ENCODE measurements around the gene AFMID. TPM values are rescaled to one million over a fixed set of nuclear protein-coding genes. Genes with fewer than 3 reads are reported as not detected.

The AFMID gene
- total RNA-seq, 2 experiments from 2014 or later = 9.2 to 14.0 TPM

DNA sequence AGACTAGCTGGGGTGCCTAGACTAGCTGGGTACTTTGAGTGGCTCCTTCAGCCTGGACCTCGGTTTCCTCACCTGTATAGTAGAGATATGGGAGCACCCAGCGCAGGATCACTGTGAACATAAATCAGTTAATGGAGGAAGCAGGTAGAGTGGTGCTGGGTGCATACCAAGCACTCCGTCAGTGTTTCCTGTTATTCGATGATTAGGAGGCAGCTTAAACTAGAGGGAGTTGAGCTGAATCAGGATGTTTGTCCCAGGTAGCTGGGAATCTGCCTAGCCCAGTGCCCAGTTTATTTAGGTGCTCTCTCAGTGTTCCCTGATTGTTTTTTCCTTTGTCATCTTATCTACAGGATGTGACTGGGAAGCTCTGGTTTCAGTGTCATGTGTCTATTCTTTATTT lies 35.9 kb downstream of the AFMID start:
- no peak overlapping the region for H3K27ac Mint-ChIP-seq
- ChIA-PET CTCF (interaction anchor here (0.9 kb wide), 1 partner anchor 138 kb away, joined by 3 read pairs; no protein-coding TSS in a partner anchor), POLR2A (interaction anchor here (0.6 to 1.6 kb wide), 3 partner anchors 17 to 65 kb away, joined by 3 to 5 read pairs (median 4); no protein-coding TSS in a partner anchor)
- no peak for DNase-seq
- peaks cover 58% of the 10 kb centered on the region for H3K36me3 Mint-ChIP-seq (ENCODE audit: low read depth)
- H3K4me1 Mint-ChIP-seq = peaks cover 10% of the 10 kb centered on the region
- peaks cover 3% of the 10 kb centered on the region for H3K27me3 Mint-ChIP-seq
- H3K9me3 Mint-ChIP-seq = no peaks in the 10 kb centered on the region
- H3K4me3 Mint-ChIP-seq = no peak overlapping the region

DNA sequence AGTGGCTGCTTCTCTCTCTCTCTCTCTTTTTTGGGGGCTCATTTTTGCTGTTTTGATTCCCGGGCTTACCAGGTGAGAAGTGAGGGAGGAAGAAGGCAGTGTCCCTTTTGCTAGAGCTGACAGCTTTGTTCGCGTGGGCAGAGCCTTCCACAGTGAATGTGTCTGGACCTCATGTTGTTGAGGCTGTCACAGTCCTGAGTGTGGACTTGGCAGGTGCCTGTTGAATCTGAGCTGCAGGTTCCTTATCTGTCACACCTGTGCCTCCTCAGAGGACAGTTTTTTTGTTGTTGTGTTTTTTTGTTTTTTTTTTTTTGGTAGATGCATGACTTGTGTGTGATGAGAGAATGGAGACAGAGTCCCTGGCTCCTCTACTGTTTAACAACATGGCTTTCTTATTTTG lies 36.6 kb downstream of the AFMID start:
- ChIA-PET POLR2A (interaction anchor here (0.6 to 1.6 kb wide), 4 partner anchors 10 to 64 kb away, joined by 3 to 5 read pairs (median 4); partner anchors contain the start of gene BIRC5), CTCF (interaction anchor here (0.7 to 1.2 kb wide), 2 partner anchors 14 to 139 kb away, joined by 3 to 5 read pairs; no protein-coding TSS in a partner anchor)
- H3K36me3 Mint-ChIP-seq (ENCODE audit: low read depth) = peaks cover 55% of the 10 kb centered on the region
- no peak overlapping the region for H3K4me3 Mint-ChIP-seq
- peaks cover 7% of the 10 kb centered on the region for H3K4me1 Mint-ChIP-seq
- H3K9me3 Mint-ChIP-seq = no peaks in the 10 kb centered on the region
- H3K27me3 Mint-ChIP-seq = peaks cover 4% of the 10 kb centered on the region
- no peak for DNase-seq
- no peak overlapping the region for H3K27ac Mint-ChIP-seq

DNA sequence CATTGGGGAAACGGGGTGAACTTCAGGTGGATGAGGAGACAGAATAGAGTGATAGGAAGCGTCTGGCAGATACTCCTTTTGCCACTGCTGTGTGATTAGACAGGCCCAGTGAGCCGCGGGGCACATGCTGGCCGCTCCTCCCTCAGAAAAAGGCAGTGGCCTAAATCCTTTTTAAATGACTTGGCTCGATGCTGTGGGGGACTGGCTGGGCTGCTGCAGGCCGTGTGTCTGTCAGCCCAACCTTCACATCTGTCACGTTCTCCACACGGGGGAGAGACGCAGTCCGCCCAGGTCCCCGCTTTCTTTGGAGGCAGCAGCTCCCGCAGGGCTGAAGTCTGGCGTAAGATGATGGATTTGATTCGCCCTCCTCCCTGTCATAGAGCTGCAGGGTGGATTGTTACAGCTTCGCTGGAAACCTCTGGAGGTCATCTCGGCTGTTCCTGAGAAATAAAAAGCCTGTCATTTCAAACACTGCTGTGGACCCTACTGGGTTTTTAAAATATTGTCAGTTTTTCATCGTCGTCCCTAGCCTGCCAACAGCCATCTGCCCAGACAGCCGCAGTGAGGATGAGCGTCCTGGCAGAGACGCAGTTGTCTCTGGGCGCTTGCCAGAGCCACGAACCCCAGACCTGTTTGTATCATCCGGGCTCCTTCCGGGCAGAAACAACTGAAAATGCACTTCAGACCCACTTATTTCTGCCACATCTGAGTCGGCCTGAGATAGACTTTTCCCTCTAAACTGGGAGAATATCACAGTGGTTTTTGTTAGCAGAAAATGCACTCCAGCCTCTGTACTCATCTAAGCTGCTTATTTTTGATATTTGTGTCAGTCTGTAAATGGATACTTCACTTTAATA lies 37.3 kb downstream of the AFMID start:
- H3K27ac Mint-ChIP-seq = no peak overlapping the region
- peaks cover 5% of the 10 kb centered on the region for H3K4me1 Mint-ChIP-seq
- no peaks in the 10 kb centered on the region for H3K9me3 Mint-ChIP-seq
- ChIA-PET CTCF (interaction anchor here (1.2 kb wide), 1 partner anchor 139 kb away, joined by 3 read pairs; no protein-coding TSS in a partner anchor), POLR2A (interaction anchor here (1.0 to 1.4 kb wide), 2 partner anchors 9 to 11 kb away, joined by 3 to 4 read pairs; partner anchors contain the start of gene BIRC5)
- peaks cover 4% of the 10 kb centered on the region for H3K27me3 Mint-ChIP-seq
- H3K4me3 Mint-ChIP-seq = no peak overlapping the region
- DNase-seq = no peak
- H3K36me3 Mint-ChIP-seq (ENCODE audit: low read depth) = peaks cover 49% of the 10 kb centered on the region

DNA sequence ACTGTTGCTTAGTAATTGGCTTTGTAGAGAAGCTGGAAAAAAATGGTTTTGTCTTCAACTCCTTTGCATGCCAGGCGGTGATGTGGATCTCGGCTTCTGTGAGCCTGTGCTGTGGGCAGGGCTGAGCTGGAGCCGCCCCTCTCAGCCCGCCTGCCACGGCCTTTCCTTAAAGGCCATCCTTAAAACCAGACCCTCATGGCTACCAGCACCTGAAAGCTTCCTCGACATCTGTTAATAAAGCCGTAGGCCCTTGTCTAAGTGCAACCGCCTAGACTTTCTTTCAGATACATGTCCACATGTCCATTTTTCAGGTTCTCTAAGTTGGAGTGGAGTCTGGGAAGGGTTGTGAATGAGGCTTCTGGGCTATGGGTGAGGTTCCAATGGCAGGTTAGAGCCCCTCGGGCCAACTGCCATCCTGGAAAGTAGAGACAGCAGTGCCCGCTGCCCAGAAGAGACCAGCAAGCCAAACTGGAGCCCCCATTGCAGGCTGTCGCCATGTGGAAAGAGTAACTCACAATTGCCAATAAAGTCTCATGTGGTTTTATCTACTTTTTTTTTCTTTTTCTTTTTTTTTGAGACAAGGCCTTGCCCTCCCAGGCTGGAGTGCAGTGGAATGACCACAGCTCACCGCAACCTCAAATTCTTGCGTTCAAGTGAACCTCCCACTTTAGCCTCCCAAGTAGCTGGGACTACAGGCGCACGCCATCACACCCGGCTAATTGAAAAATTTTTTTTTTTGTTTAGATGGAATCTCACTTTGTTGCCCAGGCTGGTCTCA lies 38.1 kb downstream of the AFMID start:
- H3K27me3 Mint-ChIP-seq = peaks cover 8% of the 10 kb centered on the region
- DNase-seq = no peak
- ChIA-PET POLR2A (interaction anchor here (0.8 to 1.4 kb wide), 3 partner anchors 10 to 85 kb away, joined by 3 to 4 read pairs (median 3); partner anchors contain the start of gene BIRC5), CTCF (interaction anchor here (1.2 to 1.3 kb wide), 2 partner anchors 140 kb away, joined by 3 read pairs; no protein-coding TSS in a partner anchor)
- no peak overlapping the region for H3K27ac Mint-ChIP-seq
- H3K4me1 Mint-ChIP-seq = peaks cover 5% of the 10 kb centered on the region
- H3K4me3 Mint-ChIP-seq = no peak overlapping the region
- H3K9me3 Mint-ChIP-seq = no peaks in the 10 kb centered on the region
- H3K36me3 Mint-ChIP-seq (ENCODE audit: low read depth) = peaks cover 43% of the 10 kb centered on the region

DNA sequence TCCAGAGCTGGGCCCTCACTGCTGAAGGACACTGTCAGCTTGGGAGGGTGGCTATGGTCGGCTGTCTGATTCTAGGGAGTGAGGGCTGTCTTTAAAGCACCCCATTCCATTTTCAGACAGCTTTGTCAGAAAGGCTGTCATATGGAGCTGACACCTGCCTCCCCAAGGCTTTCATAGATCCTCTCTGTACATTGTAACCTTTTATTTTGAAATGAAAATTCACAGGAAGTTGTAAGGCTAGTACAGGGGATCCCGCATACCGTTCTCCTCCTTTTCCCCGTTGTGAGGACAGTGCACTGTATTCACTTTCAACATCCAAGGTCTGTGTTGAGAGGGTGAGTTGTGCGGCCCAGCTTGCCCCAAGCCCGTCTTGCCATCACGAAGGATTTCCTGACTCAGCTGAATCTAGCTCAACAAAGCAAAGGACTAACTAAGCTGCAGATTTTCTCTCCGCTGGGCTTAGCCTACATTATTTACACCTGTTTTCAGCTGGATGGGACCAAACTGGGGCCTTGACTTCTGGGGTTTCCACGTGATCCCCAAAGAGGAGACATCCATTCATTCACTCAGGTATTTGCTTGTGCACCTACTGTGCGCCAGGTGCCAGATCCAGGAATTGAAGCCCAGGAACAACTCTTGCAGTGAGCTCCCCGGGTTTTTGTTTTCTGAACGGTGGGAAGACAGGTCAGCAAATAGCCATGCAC lies 39.0 kb downstream of the AFMID start:
- peaks cover 18% of the 10 kb centered on the region for H3K27me3 Mint-ChIP-seq
- H3K27ac Mint-ChIP-seq = no peak overlapping the region
- H3K36me3 Mint-ChIP-seq (ENCODE audit: low read depth) = peaks cover 38% of the 10 kb centered on the region
- POLR2A ChIA-PET = interaction anchor here (0.7 to 1.7 kb wide), 5 partner anchors 11 to 188 kb away, joined by 3 to 7 read pairs (median 4); partner anchors contain the start of gene BIRC5
- peaks cover 7% of the 10 kb centered on the region for H3K4me1 Mint-ChIP-seq
- no peaks in the 10 kb centered on the region for H3K9me3 Mint-ChIP-seq
- DNase-seq = no peak
- CTCF ChIA-PET = interaction anchor here (1.2 to 1.7 kb wide), 3 partner anchors 25 to 192 kb away, joined by 3 to 5 read pairs (median 3); no protein-coding TSS in a partner anchor
- H3K4me3 Mint-ChIP-seq = no peak overlapping the region

DNA sequence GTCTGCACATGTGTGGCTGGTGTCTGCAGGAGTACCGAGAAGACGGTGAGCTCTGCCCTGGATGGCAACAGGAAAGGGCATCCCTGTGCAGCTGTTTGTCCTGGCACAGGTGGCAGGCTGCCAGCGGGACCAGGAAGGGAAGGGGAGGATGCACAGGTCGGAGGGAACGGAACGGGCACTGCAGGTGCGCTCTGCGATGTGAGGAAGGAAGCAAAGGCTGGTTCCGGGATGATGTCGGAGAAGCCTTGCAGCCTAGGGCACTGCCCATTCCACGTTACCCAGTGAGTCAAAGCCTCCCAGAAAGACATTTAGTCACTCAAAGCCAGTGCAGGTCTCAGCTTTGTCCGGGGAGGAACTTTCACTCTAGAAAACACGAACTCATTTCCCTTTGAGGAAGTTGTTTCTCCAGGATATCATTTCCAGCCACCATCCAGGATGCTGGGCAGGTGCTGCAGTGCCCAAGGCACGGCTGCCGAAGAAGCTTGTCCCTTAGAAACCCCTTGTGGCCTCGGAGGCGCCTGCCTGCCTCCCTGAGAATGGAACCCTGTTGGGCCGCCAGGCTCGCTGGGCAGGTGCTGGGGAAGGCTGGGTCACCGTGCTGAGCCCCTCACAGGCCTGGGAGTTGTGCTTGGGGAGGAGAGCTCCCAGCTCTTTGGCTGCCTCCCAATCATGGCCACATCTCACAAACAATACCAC lies 39.7 kb downstream of the AFMID start:
- Mint-ChIP-seq H3K9me3 (no peaks in the 10 kb centered on the region), H3K4me3 (no peak overlapping the region), H3K27ac (no peak overlapping the region), H3K4me1 (peaks cover 7% of the 10 kb centered on the region), H3K36me3 (ENCODE audit: low read depth) (peaks cover 32% of the 10 kb centered on the region), H3K27me3 (peaks cover 21% of the 10 kb centered on the region)
- DNase-seq = no peak
- ChIA-PET CTCF (interaction anchor here (1.2 to 1.7 kb wide), 3 partner anchors 25 to 192 kb away, joined by 3 to 5 read pairs (median 3); no protein-coding TSS in a partner anchor), POLR2A (interaction anchor here (0.7 to 1.7 kb wide), 5 partner anchors 12 to 188 kb away, joined by 3 to 7 read pairs (median 4); partner anchors contain the start of gene BIRC5)

DNA sequence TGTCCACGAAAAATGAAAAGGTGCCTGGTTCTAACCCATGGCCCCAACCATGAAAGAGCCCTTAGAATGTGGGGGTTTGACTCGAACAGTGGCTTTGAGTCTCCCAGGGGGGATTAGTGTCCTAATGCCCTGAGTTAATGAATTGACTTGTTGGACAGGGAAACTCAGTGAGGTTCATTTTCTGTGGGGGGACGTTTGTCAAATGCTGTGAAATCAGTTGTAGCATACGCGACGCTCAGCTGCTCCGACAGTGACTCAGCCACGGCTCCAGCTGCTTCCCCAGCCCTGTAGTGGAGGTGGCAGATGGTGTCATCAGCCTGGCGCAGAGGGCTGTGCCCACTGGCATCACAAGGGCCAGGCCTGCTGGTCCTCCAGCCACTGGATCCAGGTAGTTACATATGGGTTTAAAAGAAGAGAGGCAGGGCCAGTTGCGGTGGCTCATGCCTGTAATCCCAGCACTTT lies 40.3 kb downstream of the AFMID start:
- H3K9me3 Mint-ChIP-seq = no peaks in the 10 kb centered on the region
- CTCF ChIA-PET = interaction anchor here (1.7 kb wide), 1 partner anchor 24 kb away, joined by 5 read pairs; no protein-coding TSS in a partner anchor
- H3K27me3 Mint-ChIP-seq = peaks cover 27% of the 10 kb centered on the region
- no peak overlapping the region for H3K27ac Mint-ChIP-seq
- peaks cover 31% of the 10 kb centered on the region for H3K36me3 Mint-ChIP-seq (ENCODE audit: low read depth)
- POLR2A ChIA-PET = interaction anchor here (1.1 to 1.7 kb wide), 2 partner anchors 12 to 115 kb away, joined by 3 to 7 read pairs; no protein-coding TSS in a partner anchor
- peaks cover 9% of the 10 kb centered on the region for H3K4me1 Mint-ChIP-seq
- DNase-seq = no peak
- H3K4me3 Mint-ChIP-seq = no peak overlapping the region

DNA sequence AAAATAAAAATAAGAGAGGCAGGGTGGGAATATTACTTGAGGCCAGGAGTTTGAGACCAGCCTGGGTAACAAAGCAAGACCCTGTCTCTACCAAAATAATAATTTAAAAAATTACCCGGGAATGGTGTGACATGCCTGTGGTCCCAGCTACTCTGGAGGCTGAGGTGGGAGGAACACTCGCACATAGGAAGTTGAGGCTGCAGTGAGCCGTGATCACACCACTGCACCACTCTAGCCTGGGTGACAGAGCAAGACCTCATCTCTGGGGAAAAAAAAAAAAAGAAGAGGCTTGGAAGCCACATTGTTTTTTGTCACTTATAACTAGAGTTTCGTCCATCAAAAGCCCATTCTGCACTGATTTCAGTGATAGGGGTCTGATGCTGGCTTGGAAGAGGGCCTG lies 41.0 kb downstream of the AFMID start:
- POLR2A ChIA-PET = interaction anchor here (1.1 to 1.2 kb wide), 2 partner anchors 9 to 115 kb away, joined by 3 read pairs; no protein-coding TSS in a partner anchor
- no peaks in the 10 kb centered on the region for H3K9me3 Mint-ChIP-seq
- no peak overlapping the region for H3K27ac Mint-ChIP-seq
- H3K4me3 Mint-ChIP-seq = no peak overlapping the region
- CTCF ChIA-PET = no interaction called here
- no peak for DNase-seq
- peaks cover 33% of the 10 kb centered on the region for H3K27me3 Mint-ChIP-seq
- peaks cover 12% of the 10 kb centered on the region for H3K4me1 Mint-ChIP-seq
- H3K36me3 Mint-ChIP-seq (ENCODE audit: low read depth) = peaks cover 26% of the 10 kb centered on the region

DNA sequence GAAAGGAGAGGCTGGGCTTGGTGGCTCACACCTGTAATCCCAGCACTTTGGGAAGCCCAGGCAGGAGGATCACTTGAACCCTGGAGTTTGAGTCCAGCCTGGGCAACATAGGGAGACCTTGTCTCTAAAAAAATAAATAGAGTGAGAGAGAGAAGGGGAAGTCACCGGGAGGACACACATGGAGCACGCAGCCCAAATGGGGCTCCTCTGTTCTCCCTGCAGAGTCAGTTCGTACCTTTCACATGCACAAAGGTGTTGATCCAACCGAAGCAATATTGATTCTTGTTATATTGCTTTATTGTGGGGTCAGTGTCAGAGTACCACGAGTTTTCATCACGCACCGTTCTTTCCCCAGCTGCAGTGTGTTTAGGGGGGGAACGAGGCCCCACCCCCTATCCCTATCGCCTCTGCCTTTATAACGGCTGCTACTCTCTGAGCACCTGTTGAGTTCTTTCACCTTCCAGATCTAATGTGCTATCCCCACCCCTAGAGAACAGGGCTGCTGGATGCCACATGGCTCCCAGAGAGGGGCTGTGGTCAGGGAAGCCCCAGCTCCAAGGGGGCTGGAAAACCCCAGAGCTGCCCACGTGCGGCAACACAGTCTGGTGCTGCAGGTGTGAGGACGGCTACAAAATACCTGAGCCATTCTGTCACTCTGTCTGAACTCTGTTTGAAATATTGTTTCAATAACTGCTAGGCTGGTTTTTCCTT lies 43.2 kb downstream of the AFMID start:
- peaks cover 36% of the 10 kb centered on the region for H3K27me3 Mint-ChIP-seq
- no peak for DNase-seq

DNA sequence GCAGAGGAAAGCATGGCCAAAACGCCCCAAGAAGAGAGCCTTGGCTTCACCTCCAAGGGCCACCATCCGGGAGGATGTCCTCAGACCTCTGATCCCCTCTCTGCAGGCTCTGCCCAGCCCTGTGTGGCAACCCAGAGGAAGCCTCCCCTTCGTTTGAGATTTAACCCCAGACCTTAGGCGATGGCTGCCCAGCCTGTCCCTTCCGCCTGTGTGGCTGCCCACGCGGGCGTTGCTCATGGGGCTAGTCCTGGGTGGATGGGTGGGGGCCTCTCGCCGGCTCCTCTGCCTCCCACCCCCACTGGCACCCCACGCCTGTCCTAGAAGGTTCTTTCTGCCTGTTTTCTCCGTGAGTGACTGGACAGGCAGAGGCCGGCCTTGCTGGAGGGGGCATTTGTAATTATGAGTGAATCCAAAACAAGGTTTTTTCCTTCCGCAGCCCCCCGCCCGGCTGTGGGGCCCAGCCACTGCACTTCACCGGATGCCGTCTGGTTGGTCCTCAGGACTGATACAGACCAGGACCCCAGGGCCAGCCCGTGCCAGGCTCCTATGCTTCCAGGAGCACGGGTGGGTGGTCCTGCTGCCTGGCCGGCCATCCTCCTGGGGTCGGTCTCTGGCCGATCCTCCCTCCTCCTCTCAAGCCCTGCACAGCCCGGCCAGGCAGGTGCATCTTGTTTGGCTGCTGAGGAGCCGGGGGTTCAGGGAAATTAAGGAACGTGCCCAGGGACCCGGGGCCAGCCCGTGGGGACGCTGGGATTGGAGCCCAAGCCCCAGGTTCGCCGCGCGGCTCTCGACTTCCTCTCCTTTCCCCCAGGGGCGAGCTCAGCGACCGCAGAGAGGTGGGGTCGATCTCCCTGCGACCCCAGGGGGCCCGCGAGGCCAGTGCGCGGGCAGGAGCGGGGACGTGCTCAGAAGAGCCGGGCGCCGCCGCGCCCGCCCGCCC lies 44.1 kb downstream of the AFMID start, which contains the start of gene TMEM235:
TMEM235 (plus strand) TSS at position 636 of the 940 bp plus-strand sequence. CDS start 393 bp downstream, outside the sequence.
- H3K4me3 Mint-ChIP-seq = no peak within 1 kb of the TSS
- H3K4me1 Mint-ChIP-seq = peaks cover 11% of the 10 kb centered on the region
- H3K9me3 Mint-ChIP-seq = no peaks in the 10 kb centered on the region
- no peak for DNase-seq
- H3K36me3 Mint-ChIP-seq (ENCODE audit: low read depth) = no peaks in the 10 kb centered on the region
- CTCF ChIA-PET = interaction anchor here (1.6 kb wide), 1 partner anchor 20 kb away, joined by 5 read pairs; no protein-coding TSS in a partner anchor
- no peak within 1 kb of the TSS for H3K27ac Mint-ChIP-seq
- POLR2A ChIA-PET = no interaction called here
- H3K27me3 Mint-ChIP-seq = peaks cover 36% of the 10 kb centered on the region

More for the DNA sequence above, 43.2 kb downstream of the AFMID start:
- ChIA-PET POLR2A (no interaction called here), CTCF (no interaction called here)
- Mint-ChIP-seq H3K9me3 (no peaks in the 10 kb centered on the region), H3K4me3 (no peak overlapping the region), H3K27ac (no peak overlapping the region), H3K4me1 (peaks cover 12% of the 10 kb centered on the region), H3K36me3 (ENCODE audit: low read depth) (peaks cover 5% of the 10 kb centered on the region)

Data from activated CD4-positive, alpha-beta memory T cell treated with anti-CD3 and anti-CD28 coated beads, Interleukin-2, amount 10 ng/mL, durations not matched to agents 7 days and 5 days (primary cell).